RKO (cell line): ENCODE results near the gene PEX11A.
A peak's percentile ranks its signal among the peaks of the same experiment; 100 is the strongest.

Experiments used
- DNase-seq: peaks from one replicate; pipeline ENCODE4 v3.0.0-alpha.2; 2016; ENCODE audit warnings: low spot score

Gene PEX11A

DNA sequence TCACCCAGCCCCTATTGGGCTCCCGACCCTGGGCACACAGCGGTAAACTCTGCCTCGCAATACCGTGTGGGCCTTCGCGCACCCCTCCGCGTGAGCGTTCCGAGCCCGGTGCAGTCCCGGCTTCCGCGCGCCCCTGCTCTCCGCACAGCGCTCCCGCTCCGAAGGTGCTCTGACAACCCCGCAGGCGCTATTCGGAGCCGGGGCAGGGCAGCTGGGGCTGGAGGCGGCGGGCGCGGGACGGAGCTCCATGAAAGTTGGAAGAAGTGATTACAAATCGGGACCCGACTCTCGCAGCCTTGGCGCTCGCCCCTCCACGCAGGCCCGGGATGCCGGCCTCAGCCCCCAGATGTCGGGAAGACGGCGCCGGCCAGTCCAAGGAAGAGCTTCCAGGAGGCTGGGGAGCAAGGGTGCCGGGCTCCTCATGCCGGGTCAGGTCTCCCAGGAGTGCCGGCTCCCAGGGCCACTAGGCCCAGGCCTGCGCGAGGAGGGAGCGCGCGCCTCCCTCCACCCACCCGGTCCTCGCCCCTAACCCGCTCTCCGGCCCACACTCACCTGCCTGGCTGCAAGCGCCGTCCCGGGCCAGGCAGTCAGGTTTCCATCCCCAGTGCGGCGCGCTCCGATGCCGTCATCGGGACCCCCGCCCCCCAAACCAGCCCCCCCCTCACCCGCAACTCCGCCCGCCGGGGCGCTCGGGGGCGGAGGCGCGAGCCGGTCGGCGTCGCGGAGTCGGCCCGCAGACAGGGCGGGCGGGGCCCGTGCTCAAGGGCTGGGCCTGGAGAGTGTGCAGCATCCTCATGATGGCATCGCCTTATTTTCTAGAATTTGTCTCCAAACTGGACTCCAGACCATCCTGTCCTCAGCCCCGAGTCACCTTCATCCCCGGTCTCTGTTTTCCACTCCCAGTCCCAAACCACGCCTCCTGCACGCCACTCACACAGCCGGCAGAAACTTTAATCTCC, 35.4 kb downstream of the PEX11A start, which contains the start of gene KIF7:
TSS of gene KIF7 (minus strand) at position 621 of the 959 bp plus-strand sequence. CDS start 2,537 bp downstream, outside the sequence.
- peak; percentile 56 for DNase-seq

DNA sequence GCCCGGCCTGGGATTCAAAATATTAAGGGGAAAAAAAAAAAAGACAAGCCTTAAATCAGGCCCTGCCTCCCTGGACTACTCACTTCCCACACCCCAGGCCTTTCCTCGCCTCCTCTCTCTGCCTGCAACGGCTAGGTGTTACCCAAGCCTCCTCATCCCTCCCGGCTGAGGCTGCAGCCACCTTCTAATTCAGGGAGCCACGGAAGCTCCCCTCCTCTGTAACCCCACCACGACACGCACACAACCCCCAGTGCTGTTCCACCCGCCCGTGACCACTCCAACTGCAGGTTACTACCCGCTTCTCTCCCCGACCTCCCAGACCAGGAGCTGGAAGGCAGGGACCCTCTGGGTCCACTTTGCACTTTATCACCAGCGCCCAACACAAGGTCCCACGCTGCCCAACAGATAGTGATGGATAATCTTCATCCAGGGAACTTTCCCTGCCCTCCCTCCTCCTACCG, 36.2 kb downstream of the PEX11A start:
- peak; percentile 86 for DNase-seq

DNA sequence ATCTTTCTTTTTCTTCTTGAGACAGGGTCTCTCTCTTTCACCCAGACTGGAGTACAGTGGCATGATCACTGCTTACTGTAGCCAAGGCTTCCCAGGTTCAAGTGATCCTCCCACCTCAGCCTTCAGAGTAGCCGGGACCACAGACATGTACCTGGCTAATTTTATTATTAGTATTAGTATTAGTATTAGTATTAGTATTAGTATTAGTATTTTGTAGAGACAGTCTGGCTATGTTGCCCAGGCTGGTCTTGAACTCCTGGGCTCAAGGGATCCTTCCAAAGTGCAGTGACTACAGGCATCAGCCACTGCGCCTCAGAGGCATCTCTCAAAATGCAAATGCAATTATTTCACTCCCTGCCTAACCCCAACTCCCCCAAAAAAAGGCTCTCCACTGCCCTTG, 37.0 kb downstream of the PEX11A start:
- DNase-seq = no peak

DNA sequence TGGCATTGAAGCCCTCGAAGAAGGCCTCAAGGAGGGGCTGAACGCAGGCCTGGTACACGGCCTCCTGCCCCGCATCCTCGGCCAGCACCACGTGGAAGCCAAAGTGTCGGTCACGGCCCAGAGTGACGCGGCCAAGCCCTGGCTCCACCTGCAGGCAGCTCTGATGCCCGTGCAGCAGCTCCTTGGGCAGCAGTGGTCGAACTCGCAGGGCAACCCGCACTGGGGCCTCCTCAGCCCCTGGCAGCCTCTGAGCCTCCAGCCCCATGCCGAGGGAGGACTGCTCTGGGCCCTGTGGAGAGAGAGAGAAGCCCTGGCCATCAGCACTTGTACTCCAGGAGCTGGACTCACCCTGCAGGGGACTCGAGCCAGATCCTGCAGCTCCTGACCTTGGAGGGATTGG, 37.9 kb downstream of the PEX11A start:
- DNase-seq = no peak

GRCh38 chr15:89652131-89652530, 38.4 kb downstream of the PEX11A start:
- no peak for DNase-seq

GRCh38 chr15:89649716-89650115, 40.8 kb downstream of the PEX11A start:
- no peak for DNase-seq

- no peak for DNase-seq
These were observed 41.4 kb downstream of the PEX11A start for GRCh38 chr15:89649013-89649625.

- no peak for DNase-seq
These were observed 42.2 kb downstream of the PEX11A start for GRCh38 chr15:89648106-89649012.

- DNase-seq = peak; percentile 54
These were observed 43.2 kb downstream of the PEX11A start for GRCh38 chr15:89647191-89647851.

GRCh38 chr15:89646416-89647141, 44.0 kb downstream of the PEX11A start:
- no peak for DNase-seq

DNA sequence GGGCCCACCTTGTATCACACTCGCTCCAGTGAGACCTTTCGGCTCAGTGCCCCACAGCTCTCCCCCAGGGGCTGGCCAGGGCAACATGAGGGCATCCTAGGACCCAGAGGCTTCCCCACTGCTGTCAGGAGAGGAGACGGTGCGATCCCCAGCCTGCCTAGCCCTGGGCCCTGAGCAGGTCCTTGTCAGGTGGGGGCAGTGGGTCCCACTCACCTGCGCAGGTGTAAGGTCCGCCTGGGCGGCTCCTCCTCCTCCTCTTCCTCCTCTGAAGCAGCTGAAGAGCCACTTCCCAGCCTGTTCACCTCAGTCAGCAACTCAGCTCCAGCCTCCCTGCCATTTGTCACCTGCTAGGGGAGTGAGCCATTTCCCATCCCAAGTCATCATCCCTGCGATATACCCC, 44.9 kb downstream of the PEX11A start:
- no peak for DNase-seq

GRCh38 chr15:89642106-89642505, 48.4 kb downstream of the PEX11A start:
- DNase-seq = no peak

DNA sequence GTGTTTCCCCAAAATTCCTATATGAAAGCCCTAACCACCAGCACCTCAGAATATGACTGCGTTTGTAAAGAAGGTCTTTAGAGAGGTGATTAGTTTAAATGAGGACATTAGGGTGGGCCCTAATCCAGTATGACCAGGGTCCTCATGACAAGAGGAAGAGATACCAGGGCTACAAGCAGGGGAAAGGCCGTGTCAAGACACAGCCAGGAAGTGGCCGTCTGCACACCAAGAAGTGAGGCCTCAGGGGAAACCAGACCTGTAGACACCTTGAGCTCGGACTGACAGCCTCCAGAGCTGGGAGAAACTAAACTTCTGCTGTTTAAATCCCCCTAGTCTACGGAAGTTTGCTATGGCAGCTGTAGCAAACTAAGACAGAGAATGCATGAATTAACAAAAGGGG, 49.5 kb downstream of the PEX11A start:
- no peak for DNase-seq

GRCh38 chr15:89640245-89640644, 50.3 kb downstream of the PEX11A start:
- no peak for DNase-seq

GRCh38 chr15:89633585-89633984, 57.0 kb downstream of the PEX11A start:
- no peak for DNase-seq

GRCh38 chr15:89632563-89633430, 57.8 kb downstream of the PEX11A start:
- DNase-seq = no peak

GRCh38 chr15:89631902-89632264, 58.7 kb downstream of the PEX11A start:
- no peak for DNase-seq
